HEK293 (cell line): ENCODE data around the gene SUMO3.

Source experiments
- CTCF ChIP-seq: fragments of 450-650 bp; formaldehyde crosslinking; IDR thresholded peaks from 2 replicates; pipeline ENCODE4 v1.5.1; 2016; ENCODE audit warnings: missing biosample characterization, missing genetic modification characterization
- SP7 ChIP-seq: fragments of 450-650 bp; formaldehyde crosslinking; IDR thresholded peaks from 2 replicates; pipeline ENCODE4 v1.5.1; 2016; ENCODE audit warnings: missing biosample characterization, missing genetic modification characterization
- ZBTB17 ChIP-seq: fragments of 450-650 bp; formaldehyde crosslinking; IDR thresholded peaks from 2 replicates; pipeline ENCODE4 v1.5.1; 2016; ENCODE audit warnings: missing biosample characterization, missing genetic modification characterization
- ZFP3 ChIP-seq: fragments of 450-650 bp; formaldehyde crosslinking; IDR thresholded peaks from 2 replicates; pipeline ENCODE4 v1.5.1; 2016; ENCODE audit warnings: low read depth, missing biosample characterization, missing genetic modification characterization
- ZNF146 ChIP-seq: fragments of 450-650 bp; formaldehyde crosslinking; IDR thresholded peaks from 2 replicates; pipeline ENCODE4 v1.5.1; 2016; ENCODE audit warnings: missing biosample characterization, missing genetic modification characterization
- ZNF211 ChIP-seq: fragments of 450-650 bp; formaldehyde crosslinking; IDR thresholded peaks from 2 replicates; pipeline ENCODE4 v1.5.1; 2016; ENCODE audit warnings: low read depth, missing biosample characterization, missing genetic modification characterization
- ZNF302 ChIP-seq: fragments of 450-650 bp; formaldehyde crosslinking; IDR thresholded peaks from 2 replicates; pipeline ENCODE4 v1.5.1; 2016; ENCODE audit warnings: missing biosample characterization, missing genetic modification characterization, low read depth
- ZNF335 ChIP-seq: fragments of 450-650 bp; formaldehyde crosslinking; conservative IDR thresholded peaks from 2 replicates; pipeline ENCODE4 v1.5.1; 2016; ENCODE audit warnings: missing biosample characterization, missing genetic modification characterization
- ZNF350 ChIP-seq: fragments of 450-650 bp; formaldehyde crosslinking; IDR thresholded peaks from 2 replicates; pipeline ENCODE4 v1.5.0; 2017; ENCODE audit warnings: missing biosample characterization, mild to moderate bottlenecking, missing genetic modification characterization
- ZNF366 ChIP-seq: fragments of 450-650 bp; formaldehyde crosslinking; conservative IDR thresholded peaks from 2 replicates; pipeline ENCODE4 v1.5.1; 2016; ENCODE audit warnings: missing biosample characterization, missing genetic modification characterization
- ZXDB ChIP-seq: fragments of 450-650 bp; formaldehyde crosslinking; IDR thresholded peaks from 2 replicates; pipeline ENCODE4 v1.5.1; 2016; ENCODE audit warnings: missing biosample characterization, missing genetic modification characterization

- TF ChIP-seq ZBTB17 (tag by site-specific recombination) (no peak), ZNF211 (no peak), ZFP3 (tag by site-specific recombination) (no peak), ZNF366 (tag by site-specific recombination) (no peak), ZNF146 (tag by site-specific recombination) (no peak), SP7 (tag by site-specific recombination) (no peak), ZXDB (tag by site-specific recombination) (no peak), ZNF335 (tag by site-specific recombination) (no peak), CTCF (no peak), ZNF302 (tag by site-specific recombination) (no peak), ZNF350 (tag by site-specific recombination) (no peak)
Measured at GRCh38 chr21:44850905-44851657, 33.2 kb upstream of the SUMO3 start.
